HG03439 (cell line): ENCODE results near the gene RASAL2.
"Not testable (repeated sequence)": the region's sequence is repeated elsewhere in the genome, so short reads cannot be mapped to it uniquely, and the experiment has no call there.

Experiments used
- ATAC-seq: cut with Tn5 transposase; IDR thresholded peaks from one replicate; pipeline ENCODE4 v1.9.1; 2021; ENCODE audit warnings: mild to moderate bottlenecking, moderate library complexity; ENCODE audit not compliant: unreplicated experiment

Gene RASAL2

DNA sequence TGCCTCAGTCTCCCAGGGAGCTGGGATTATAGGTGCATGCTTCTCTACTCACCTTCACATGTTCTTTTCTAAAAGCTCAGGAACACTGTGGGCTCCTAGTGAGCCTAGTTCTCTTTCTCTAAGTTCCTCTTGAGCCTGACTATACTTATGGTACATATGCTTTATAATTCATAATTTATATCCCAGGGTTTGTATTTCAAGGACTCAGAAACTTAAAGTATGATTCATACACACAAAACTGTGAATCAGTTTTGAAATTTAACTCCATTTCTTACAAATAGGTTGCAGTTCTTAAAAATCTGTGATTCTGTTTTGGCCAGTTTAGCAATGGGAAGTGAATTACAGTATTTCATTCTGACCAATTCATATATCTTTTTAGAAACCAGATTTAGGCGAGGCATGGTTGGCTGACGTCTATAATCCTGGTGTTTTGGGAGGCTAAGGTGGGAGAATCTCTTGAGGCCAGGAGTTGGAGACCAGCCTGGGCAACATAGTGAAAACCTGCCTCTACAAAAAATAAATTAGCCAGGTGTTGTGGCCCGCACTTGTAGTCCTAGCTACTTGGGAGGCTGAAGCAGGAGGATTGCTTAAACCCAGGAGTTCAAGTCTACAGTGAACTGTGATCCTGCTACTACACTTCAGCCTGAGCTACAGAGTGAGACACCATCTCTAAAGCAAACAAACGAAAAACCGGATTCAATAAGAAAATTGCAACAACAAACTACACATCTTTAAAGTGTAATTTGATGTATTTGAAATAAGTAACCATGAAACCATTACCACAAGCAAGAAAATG, 15.6 kb downstream of the RASAL2 start:
- no peak for ATAC-seq

DNA sequence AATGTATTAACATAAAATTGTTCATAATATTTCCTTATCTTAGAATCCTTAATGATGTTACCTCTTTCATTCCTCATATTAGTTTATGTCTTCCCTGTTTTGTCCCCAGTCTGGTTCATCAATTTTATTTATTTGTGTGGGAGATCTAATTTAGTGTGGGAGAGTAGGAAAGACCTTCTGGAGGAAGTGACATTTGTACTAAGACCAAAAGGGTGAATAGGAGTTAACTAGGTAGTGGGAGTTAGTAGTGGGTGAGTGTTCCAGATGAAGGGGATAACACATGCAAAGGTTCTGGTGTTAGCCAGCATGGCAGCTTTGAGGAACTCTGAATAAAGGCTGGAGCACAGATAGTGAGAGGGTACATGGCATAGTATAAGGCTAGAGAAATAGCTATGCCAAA, 21.4 kb downstream of the RASAL2 start:
- no peak for ATAC-seq

DNA sequence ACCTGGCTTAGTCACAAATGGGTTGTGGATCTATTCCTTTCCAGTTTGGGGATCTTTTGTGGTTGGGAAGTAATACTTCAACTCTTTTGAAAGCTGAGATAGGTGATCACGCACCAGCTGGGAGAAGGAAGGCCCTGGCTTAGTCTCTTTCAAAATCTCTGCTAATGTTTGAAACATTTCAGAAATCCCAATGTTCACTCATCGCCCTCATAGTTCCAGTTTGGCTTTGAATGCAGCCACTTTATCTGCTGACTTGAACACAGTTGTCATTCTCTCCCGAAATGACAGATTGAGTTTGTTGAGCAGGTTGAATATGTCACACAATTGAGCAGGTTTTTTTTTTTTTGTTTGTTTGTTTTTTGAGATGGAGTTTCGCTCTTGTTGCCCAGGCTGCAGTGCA, 24.6 kb downstream of the RASAL2 start:
- ATAC-seq = no peak

DNA sequence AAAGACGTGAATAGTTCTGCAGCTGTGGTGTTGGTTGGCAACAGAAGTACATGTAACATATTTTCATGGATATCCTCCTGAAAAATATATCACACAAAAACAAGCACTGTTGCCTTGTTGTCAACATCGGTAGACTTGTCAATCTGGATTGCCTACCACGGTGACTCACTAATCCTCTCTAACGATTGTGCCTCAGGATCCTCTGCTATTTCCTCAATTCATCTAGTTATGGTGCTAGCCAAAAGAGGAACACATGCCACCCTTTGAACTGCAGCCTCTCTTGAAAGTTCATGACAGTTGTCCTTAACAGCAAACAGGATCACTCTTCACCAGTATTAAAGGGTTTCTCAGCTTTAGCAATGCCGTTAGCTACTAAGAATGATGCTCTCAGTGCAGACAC, 25.7 kb downstream of the RASAL2 start:
- no peak for ATAC-seq

DNA sequence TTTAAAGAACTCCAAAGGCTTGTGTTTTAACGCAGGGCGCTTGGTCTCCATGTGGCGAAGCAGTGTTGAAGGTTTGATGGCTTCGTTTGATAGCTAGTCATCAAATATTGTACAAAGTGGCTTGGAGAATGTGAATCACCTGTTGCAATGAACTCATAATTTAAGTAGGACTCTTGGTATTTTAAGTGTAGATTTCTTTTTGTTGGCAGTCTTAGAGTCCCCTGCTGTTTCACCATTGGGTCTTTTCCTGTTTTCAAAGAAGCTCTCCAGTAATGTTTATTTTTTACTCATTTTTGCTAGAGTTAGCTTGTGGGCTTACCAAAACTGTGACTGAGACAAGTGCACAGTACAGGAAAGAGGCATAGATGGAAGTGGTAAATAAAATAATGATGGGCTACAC, 26.2 kb downstream of the RASAL2 start:
- no peak for ATAC-seq

DNA sequence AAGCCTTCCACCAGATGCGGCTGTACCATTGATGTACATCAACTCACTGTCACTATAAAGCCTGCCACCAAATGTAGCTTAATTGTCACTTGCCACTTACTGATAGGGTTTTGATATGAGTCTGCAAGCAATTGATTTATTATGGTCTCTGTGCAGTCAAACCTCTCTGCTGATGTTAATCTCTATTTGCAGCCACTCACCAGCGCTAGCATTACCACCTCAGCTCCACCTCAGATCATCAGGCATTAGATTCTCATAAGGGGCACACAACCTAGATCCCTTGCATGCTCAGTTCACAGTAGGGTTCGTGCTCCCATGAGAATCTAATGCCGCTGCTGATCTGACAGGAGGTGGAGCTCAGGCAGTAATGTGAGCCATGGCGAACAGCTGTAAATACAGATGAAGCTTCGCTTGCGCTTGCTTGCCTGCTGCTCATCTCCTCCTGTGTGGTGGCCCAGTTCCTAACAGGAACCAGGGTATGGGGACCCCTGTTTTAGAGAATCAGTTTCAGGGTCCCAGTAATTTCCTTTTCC, 26.7 kb downstream of the RASAL2 start:
- ATAC-seq = not testable (repeated sequence)

DNA sequence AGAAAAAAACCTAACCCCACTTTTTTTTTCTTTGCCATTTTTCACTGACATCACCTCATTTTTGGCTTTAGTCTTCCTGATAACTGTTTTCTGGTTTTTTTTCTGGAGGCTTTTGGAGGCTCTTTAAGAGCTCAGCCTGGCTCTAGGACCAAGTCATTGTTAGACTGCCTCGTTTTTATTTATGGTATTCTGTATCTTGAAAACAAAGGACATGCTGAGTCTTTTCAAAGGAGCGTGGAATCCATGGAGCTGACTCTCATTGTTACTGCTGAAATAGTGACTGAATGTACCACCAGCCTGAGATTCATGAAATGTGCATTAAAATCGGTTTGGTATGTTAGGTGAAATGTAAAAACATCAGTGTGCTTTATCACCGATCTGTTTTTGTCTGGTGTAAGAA, 28.0 kb downstream of the RASAL2 start:
- ATAC-seq = no peak

DNA sequence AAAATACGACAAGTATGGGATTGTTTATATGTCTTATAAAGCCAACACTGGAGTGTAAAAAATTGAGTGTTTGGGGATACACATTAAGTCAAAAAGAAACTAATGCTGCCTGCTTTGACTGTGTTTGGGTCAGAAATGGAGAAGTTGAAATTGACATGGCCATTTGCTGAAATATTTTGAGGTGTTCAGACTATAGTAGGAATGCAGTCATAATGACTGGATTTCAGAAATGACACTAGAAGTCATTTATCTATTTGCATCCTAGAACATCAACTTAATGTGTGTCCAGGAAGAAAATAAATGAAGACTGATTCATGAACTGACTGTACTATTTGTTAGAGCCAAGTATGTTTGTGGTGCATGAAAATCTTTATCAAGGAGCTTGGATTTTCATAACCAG, 28.4 kb downstream of the RASAL2 start:
- peak; percentile 41 for ATAC-seq

DNA sequence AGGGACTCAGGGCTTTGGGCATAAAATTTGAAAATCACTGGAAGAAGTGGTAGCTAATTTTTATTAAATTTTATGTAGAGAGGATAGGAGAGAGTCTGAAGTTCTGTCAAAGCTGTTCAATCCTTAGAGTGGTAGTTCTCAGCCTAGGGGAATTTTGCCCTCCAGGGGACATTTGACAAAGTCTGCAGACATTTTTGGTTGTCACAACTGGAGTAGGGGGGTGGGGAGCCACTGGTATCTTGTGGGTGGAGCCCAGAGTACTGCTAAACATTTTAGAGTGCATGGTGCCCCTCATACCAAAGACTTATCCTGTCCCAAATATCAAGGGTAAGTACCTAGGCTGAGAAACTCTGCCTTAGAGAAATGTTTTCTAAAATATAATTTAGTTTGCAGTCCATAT, 30.2 kb downstream of the RASAL2 start:
- no peak for ATAC-seq

DNA sequence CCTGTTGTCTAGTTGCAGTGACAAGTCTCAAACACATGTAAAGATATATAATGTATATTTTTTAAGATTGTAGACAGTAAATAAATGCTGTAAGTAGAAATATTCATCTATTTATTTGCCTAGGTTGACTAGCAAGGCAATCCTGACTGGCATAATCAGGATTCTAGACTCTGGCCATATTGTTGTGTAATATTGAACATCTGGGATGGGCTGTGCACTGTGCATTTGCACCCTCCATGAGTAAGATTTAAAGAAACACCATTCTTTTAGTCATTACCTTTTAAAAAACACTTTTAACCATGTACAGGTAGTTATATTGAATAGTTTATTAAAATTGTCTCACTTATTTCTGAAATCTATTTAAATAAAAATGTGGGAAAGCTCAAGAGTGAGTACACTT, 32.4 kb downstream of the RASAL2 start:
- ATAC-seq = no peak

DNA sequence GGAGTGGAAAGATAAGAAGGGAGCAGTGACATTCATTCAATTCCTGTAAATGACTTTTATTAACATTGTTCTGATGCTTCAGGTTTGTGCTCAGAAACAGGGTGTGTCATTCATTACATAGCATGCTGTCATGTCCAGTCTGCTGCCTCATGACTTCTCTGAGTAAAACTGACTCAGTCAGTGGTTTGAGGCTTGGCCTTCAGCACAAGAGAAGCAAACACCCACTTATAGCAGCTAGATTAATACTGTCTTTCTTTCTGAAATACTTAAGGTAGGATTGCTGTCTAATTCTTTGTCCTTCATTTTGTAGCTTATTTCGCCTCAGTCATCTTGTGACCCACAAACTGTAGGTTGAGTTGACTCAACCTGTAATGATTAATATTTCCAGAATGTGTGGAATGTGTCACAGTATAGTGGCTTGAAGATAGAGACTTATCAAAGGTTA, 32.9 kb downstream of the RASAL2 start:
- ATAC-seq = peak; percentile 57

DNA sequence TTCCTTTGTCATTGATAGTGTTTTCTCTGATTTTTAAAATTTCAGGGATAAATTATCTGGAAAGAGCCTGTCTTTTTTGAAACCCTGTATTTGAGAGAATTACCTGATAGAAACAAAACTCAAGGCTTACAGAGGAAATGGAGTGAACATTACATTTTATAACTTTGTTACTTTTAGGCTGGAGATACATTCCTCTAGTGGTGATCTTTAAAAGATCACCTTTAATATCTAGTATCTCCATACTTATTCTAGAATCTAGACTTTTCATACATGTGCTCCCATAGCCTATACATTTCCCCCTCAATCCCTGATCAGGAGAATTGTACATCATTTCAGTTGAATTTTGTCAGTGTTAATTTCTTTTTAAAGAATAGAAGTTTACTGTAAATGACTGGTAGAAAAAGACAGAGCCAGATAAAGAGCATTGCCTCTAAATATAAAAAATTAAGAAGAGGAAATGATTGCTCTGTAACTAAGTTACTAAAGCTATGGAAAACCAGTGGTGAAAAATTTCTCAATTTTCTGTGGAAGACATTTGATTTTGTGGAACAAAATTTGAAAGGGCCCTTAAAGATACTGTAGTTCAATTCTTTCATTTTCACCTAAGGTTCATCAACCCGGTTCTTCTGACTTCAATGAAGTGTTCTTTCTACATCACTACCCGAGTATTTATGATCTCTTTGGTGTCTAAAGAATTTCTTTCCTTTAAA, 33.7 kb downstream of the RASAL2 start:
- no peak for ATAC-seq

DNA sequence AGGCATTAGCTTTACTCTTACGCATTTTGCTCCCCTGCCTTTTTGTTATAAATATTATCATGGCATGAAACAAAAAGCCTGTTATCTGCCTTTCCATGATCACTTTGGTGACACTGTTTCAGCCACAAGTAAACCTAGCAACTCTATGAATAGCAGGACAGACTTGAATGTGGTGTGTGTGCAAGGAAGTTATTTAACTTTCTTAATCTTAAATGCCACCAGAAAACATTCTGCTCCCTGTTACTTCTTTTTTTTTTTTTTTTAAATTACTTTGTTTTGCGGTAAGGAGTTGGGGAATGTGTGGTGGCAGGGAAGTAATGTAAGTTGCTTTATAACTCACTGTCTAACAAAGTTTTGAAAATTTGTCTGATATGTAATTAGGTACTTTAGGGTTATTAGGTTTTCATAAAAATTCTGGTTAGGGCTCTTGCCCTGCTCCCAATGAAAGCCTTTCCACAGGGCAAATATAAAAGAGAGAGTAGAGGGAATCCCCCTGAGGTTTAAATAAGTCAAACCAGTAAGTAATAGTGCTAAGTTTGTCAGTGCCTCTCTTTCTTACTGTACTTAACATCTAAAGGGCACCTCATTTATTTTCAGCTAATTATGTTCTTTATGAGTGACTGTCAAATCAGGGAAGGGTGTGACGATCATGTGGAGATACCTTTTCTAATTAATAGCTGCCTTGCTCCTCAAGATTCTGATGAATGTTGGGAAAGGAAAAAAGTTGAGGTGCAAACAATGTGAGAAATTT, 39.5 kb downstream of the RASAL2 start:
- ATAC-seq = no peak

DNA sequence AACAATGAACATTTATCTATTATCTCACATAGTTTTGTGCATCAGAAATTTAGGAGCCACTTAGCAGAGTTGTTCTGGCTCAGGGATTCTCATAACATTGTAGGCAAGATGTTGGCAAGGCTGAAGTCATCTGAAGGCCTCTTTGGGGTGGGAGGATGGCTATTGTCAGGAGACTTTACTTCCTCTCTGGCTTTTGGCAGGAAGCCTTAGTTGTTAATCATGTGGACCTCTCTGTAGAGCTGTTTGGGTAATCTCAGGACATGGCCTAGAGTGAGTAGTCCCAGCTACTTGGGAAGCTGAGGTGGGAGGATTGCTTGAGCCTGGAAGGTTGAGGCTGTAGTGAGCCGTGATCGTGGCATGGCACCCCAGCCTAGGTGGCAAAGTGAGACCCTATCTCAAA, 40.2 kb downstream of the RASAL2 start:
- no peak for ATAC-seq

DNA sequence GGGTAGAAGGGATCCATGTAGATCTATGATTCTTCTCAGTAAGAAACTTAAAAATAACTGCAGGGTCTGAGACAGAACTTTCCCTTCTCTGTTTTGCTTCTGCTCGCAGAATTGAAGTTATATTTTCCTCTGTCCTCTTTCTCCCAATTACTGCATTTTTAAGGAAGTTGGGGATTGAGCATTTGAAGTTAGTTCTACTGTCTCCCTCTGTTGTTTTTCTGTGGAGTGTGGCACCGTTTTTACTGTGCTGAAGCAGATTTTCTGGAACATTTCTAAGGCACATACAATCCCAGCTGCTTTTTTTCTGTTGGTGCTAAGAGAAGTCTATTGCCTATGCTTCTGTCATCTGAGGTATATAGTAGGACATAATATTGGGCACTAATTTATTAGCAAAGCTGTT, 43.3 kb downstream of the RASAL2 start:
- no peak for ATAC-seq

DNA sequence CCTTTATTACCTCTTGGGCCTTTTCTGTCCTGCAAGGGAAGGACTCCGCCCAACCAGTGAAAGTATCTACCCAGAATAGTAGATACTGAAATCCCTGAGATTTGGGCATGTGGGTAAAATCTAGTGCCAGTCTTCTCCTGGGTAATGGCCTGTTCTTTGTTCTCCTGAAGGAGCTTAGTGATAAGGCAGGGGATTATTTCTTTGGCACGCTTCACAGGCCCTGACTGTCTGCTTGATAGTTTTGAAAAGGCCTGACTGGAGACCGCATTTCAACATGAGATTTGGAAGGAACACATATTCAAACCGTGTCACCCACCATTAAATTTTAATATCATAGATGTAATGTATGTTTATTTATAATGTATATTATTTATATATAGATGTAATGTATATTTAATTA, 48.9 kb downstream of the RASAL2 start:
- no peak for ATAC-seq

DNA sequence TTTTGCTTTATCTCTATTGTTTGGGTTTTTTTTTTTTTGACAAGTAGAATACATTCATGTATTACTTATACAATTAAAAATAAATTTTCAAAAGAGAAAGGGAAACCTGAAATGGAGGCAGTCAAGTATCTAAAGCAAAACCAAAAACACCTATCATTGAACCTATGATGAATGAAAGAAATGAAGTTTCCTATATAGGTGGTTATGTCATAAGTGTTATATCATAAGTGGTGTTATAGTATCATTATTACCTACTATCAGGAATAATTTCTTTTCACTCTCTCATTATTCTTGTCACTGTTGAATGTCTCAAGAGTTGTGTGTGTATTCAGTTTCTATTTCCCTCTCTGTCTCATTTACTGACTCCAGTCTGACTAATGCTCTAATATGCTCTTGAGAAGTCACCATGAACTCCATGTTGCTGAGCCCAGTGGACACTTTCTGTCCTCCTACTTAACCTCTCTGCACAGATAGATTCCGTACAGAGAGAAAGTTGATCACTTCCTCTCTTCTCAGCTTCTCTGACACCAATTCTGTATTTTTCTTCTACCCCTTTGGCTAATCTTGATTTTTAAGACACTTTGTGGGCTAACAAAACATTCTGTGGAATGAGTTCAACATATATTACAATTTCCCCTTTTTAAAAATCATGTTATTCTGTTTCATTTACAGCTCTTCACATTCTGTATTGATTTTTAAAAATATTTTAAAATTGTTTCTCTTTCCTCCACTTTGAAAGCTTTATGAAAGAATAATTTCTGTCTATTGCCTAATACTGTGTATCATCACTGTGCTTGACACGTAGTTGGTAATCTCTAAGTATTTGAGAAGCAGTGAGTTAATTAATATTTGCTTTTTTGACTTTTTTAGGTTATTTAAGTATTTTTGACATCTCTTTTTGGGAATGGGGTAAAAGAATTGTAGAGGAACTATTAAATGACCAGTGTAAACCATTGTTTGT, 50.1 kb downstream of the RASAL2 start:
- ATAC-seq = peak; percentile 73

DNA sequence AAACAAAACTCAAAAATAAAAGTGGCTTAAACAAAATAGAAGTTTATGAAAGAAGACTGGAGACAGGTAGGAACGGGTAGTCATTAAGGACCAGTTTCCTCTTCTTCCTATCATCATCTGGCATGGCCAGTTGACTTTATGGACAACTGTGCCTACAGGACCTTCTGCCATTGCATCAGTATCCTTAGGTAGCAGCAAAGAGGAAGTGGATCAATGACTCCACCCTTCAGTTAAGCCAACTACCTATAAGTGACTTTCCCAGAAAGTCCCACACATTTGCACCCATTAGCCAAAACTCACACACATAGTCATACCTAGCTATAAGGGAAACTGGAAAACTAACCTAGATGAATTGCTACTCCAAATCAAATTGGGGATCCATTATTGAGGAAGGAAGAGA, 51.7 kb downstream of the RASAL2 start:
- no peak for ATAC-seq

DNA sequence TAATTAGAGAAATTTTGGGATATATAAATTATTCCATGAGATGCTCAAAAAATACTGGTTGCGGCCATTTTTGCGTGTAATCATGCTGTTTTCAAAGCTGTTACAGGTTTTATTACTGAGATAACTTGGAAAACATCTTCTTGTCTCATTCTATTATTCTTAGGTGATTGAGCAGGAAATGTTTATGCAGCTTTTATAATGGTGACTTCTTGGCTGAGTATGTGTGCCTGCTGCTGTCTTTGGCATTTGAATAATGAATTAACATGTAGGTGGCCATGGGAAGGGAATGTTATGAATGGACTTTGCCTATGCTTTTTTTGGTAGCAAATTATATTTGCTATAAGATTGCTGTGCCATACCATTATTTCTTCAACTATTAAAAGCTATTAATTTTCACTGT, 52.5 kb downstream of the RASAL2 start:
- ATAC-seq = no peak

DNA sequence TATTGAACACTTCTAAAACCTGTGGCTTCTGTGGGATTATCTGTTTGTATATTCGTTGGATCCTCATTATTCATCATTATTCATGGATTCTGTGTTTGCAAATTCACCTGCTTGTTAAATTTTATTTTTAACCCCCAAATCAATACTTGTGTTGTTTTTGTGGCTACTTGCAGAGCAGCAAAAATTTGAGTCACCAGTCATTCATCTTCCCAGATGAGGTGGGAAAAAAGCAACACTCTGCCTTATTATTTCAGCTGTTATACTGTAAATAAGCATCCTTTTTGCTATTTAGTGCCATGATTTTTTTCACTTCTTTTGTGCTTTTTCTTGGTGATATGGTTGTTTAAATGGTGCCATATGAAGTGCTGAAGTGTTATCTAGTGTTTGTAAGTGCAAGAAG, 56.7 kb downstream of the RASAL2 start:
- ATAC-seq = no peak
